ENCODE results near the gene CLCN7. TPM values are rescaled to one million over a fixed set of nuclear protein-coding genes. Genes with fewer than 3 reads are reported as not detected.
"Not testable (repeated sequence)": the region's sequence is repeated elsewhere in the genome, so short reads cannot be mapped to it uniquely, and the experiment has no call there.

CLCN7 gene
- total RNA-seq, 4 donors from 2014 or later: 61.1 to 134 (median 100) TPM

- H3K36me3 ChIP-seq: no peaks in the 10 kb centered on the region
- 91% methylated on average over 26 of the region's 40 CpGs for WGBS
- H3K27ac ChIP-seq: no peak overlapping the region
- H3K9me3 ChIP-seq: no peaks in the 10 kb centered on the region
- TF ChIP-seq CTCF (IDR thresholded peaks at IDR 0.05) (no peak), POLR2AphosphoS5 (IDR thresholded peaks at IDR 0.05) (no peak), EP300 (IDR thresholded peaks at IDR 0.05) (no peak), POLR2A (IDR thresholded peaks at IDR 0.05) (no peak)
- H3K27me3 ChIP-seq: no peaks in the 10 kb centered on the region
- no peak overlapping the region for H3K4me3 ChIP-seq
- no peak for DNase-seq (ENCODE audit: low spot score in 2 of 2)
- H3K4me1 ChIP-seq: no peaks in the 10 kb centered on the region
These were observed 11.1 kb upstream of the CLCN7 start for GRCh38 chr16:1485847-1486496.

GRCh38 chr16:1481906-1482835 is 7.3 kb upstream of the CLCN7 start:
- DNase-seq (ENCODE audit: low spot score in 2 of 2): no peak
- H3K36me3 ChIP-seq: no peaks in the 10 kb centered on the region
- no peaks in the 10 kb centered on the region for H3K4me1 ChIP-seq
- TF ChIP-seq EP300 (IDR thresholded peaks at IDR 0.05) (no peak), CTCF (IDR thresholded peaks at IDR 0.05) (no peak), POLR2AphosphoS5 (IDR thresholded peaks at IDR 0.05) (no peak), POLR2A (IDR thresholded peaks at IDR 0.05) (no peak)
- no peak overlapping the region for H3K27ac ChIP-seq
- H3K27me3 ChIP-seq: no peaks in the 10 kb centered on the region
- no peaks in the 10 kb centered on the region for H3K9me3 ChIP-seq
- WGBS: 62% methylated on average over 21 of the region's 28 CpGs
- H3K4me3 ChIP-seq: no peak overlapping the region

DNA sequence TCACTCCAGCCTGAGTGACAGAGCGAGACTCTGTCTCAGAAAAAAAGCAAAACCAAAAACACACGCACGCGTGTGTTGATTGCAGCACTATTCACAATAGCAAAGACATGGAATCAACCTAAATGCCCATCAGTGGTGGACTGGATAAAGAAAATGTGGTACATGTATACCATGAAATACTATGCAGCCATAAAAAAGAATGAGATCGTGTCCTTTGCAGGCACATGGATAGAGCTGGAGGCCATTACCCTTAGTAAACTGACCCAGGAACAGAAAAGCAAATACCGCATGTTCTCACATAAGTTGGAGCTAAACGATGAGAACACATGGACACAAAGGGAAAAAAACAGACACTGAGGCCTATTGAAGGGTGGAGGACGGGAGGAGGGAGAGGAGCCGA is 4.1 kb upstream of the CLCN7 start:
- H3K36me3 ChIP-seq; H3K27me3 ChIP-seq; H3K4me3 ChIP-seq; H3K27ac ChIP-seq; DNase-seq (ENCODE audit: low spot score in 2 of 2); H3K9me3 ChIP-seq: not testable (repeated sequence)
- 95% methylated on average over 9 of the region's 9 CpGs for WGBS
- H3K4me1 ChIP-seq: peaks cover 16% of the 10 kb centered on the region

DNA sequence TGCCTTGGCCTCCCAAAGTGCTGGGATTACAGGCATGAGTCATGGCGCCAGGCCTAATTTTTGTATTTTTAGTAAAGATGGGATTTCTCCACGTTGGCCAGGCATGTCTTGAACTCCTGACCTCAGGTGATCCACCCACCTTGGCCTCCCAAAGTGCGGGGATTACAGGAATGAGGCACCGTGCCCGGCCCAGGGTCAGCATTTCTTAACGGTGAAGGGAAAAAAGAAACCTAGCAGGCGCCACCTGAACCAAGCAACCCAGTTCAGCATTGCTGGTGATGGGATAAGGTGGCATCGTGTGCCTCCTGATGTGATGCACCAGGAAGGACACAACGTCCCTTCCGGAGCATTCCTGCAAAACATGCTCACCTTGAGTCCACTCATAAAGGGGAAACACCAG is 2.2 kb upstream of the CLCN7 start:
- Histone ChIP-seq H3K27me3 (no peaks in the 10 kb centered on the region), H3K4me3 (no peak overlapping the region), H3K36me3 (no peaks in the 10 kb centered on the region), H3K4me1 (peaks cover 22% of the 10 kb centered on the region), H3K27ac (no peak overlapping the region), H3K9me3 (no peaks in the 10 kb centered on the region)
- DNase-seq (ENCODE audit: low spot score in 2 of 2): no peak
- no peak for TF ChIP-seq EP300 (IDR thresholded peaks at IDR 0.05)
- TF ChIP-seq POLR2A (IDR thresholded peaks at IDR 0.05): no peak
- no peak for TF ChIP-seq POLR2AphosphoS5 (IDR thresholded peaks at IDR 0.05)
- no peak for TF ChIP-seq CTCF (IDR thresholded peaks at IDR 0.05)
- WGBS: 93% methylated on average over 10 of the region's 10 CpGs

DNA sequence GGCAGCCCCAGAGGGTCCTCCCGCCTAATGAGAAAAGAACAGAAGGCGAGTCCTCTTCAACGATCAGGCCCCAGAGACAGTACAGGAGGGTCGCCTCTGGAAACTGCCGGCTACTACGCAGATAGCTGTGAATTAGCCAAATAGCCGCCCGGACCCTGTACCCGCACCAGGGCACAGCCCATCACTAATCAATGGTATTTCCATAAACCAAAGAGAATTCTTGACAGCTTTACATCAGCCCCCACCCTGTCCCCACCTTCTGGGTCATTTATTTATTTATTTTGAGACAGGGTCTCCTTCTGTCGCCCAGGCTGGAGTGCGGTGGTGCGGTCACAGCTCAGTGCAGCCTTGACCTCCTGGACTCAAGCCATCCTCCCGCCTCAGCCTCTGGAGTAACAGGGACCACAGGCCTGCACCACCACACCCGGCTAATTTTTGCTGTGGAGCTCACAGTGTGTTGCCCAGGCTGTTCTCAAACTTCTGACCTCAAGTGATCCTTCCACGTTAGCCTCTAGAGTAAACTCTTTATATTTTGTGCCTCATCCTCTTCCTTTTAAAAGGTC is 805 bp upstream of the CLCN7 start:
- 59% methylated on average over 15 of the region's 15 CpGs for WGBS
- H3K4me1 ChIP-seq: peaks cover 34% of the 10 kb centered on the region
- H3K27me3 ChIP-seq: no peaks in the 10 kb centered on the region
- DNase-seq (ENCODE audit: low spot score in 2 of 2): no peak
- peak overlapping the region; percentile 87 for H3K27ac ChIP-seq
- peak overlapping the region; percentile 89 for H3K4me3 ChIP-seq
- H3K9me3 ChIP-seq: no peaks in the 10 kb centered on the region
- no peaks in the 10 kb centered on the region for H3K36me3 ChIP-seq
- TF ChIP-seq CTCF (IDR thresholded peaks at IDR 0.05) (no peak), EP300 (IDR thresholded peaks at IDR 0.05) (no peak), POLR2AphosphoS5 (IDR thresholded peaks at IDR 0.05) (no peak), POLR2A (IDR thresholded peaks at IDR 0.05) (no peak)
